Caco-2 (cell line): ENCODE results near the gene DYDC1. TPM values are rescaled to one million over a fixed set of nuclear protein-coding genes. Genes with fewer than 3 reads are reported as not detected.

ENCODE experiments used
- BruUV-seq: library from RNA; stranded (reverse); fragments of 400-500 nt; replicated peaks from 2 replicates; lab custom pipeline; 2021; lab: Mats Ljungman, UMichigan
- CTCF ChIA-PET: fragments of 300-600 bp; sonication (Branson Sonifier 250); formaldehyde crosslinking; loops from one replicate; lab custom pipeline; 2022; ENCODE audit warnings: antibody characterized with exemption; lab: Charles Lee
- POLR2A ChIA-PET: fragments of 300-600 bp; sonication (Branson Sonifier 250); formaldehyde crosslinking; loops from one replicate; lab custom pipeline; 2022; ENCODE audit warnings: antibody characterized with exemption; lab: Charles Lee
- DNase-seq, 2 experiments: peaks; one replicate each; pipeline versions ENCODE4 v3.0.0 to v3.0.0-alpha.2; 2020 to 2022
- H3K27me3 ChIP-seq: replicated peaks from 2 replicates; pipeline ENCODE4 v1.6.0; 2011; ENCODE audit warnings: low read length; ENCODE audit not compliant: control insufficient read depth, insufficient read depth
- H3K36me3 ChIP-seq: 2 replicates; pipeline ENCODE4 v1.5.1; 2011; ENCODE audit warnings: low read length; ENCODE audit not compliant: control insufficient read depth, insufficient read depth
- H3K4me1 ChIP-seq: fragments of 250-450 bp; sonication (Bioruptor Pico); 2 replicates; pipeline ENCODE4 v1.5.1; 2020; ENCODE audit warnings: mild to moderate bottlenecking
- H3K4me3 ChIP-seq: 2 replicates; pipeline ENCODE4 v1.5.1; 2011; ENCODE audit warnings: low read depth, mild to moderate bottlenecking, control low read depth, low read length
- H3K9me3 ChIP-seq: fragments of 250-450 bp; sonication (Bioruptor Pico); 2 replicates; pipeline ENCODE4 v1.5.1; 2020; ENCODE audit warnings: mild to moderate bottlenecking, moderate library complexity
- H3K27ac Mint-ChIP-seq: one replicate; pipeline ENCODE4 v1.8.0; 2022; ENCODE audit warnings: mixed read lengths; ENCODE audit not compliant: unreplicated experiment
- H3K27me3 Mint-ChIP-seq: one replicate; pipeline ENCODE4 v1.8.0; 2022; ENCODE audit warnings: mixed read lengths; ENCODE audit not compliant: insufficient read depth, unreplicated experiment
- H3K36me3 Mint-ChIP-seq: one replicate; pipeline ENCODE4 v1.8.0; 2022; ENCODE audit warnings: mild to moderate bottlenecking, mixed read lengths; ENCODE audit not compliant: insufficient read depth, unreplicated experiment
- H3K4me1 Mint-ChIP-seq: one replicate; pipeline ENCODE4 v1.8.0; 2022; ENCODE audit warnings: low read depth, mixed read lengths; ENCODE audit not compliant: unreplicated experiment
- H3K4me3 Mint-ChIP-seq: one replicate; pipeline ENCODE4 v1.8.0; 2022; ENCODE audit warnings: mild to moderate bottlenecking, moderate library complexity, mixed read lengths; ENCODE audit not compliant: unreplicated experiment
- H3K9me3 Mint-ChIP-seq: one replicate; pipeline ENCODE4 v1.8.0; 2022; ENCODE audit warnings: mixed read lengths; ENCODE audit not compliant: unreplicated experiment
- CTCF ChIP-seq, 2 experiments: fragments of 200-600 bp in 1 of 2; IDR thresholded peaks; 1 replicate in 1 of 2; 2 replicates in 1 of 2; pipeline versions ENCODE4 v1.5.1 to v1.8.0; 2011 to 2022; ENCODE audit warnings: antibody characterized with exemption in 1 of 2, control low read depth in 1 of 2, inconsistent platforms in 1 of 2, low read depth in 1 of 2, low read length in 1 of 2, mild to moderate bottlenecking in 1 of 2, moderate library complexity in 1 of 2; ENCODE audit not compliant: insufficient read depth in 1 of 2, severe bottlenecking in 1 of 2, unreplicated experiment in 1 of 2
- intact Hi-C: fragments of 100-400 bp; cut with micrococcal nuclease; formaldehyde crosslinking; loops from one replicate; pipeline ENCODE4 v1.10.0; 2022; ENCODE audit not compliant: unreplicated experiment
- total RNA-seq: library from RNA; stranded (reverse); gene quantifications from 2 replicates; pipeline ENCODE4 v1.2.3, GENCODE V29; 2022

DYDC1 gene
- total RNA-seq, 1 experiment from 2014 or later = not detected

- Histone ChIP-seq H3K9me3 (peaks cover 4% of the 10 kb centered on the region; the same call in 1 of the 2 replicates), H3K4me3 (no peak overlapping the region), H3K4me1 (peaks cover 3% of the 10 kb centered on the region; the same call in 1 of the 2 replicates), H3K27me3 (no peaks in the 10 kb centered on the region), H3K36me3 (no peaks in the 10 kb centered on the region)
- POLR2A ChIA-PET = no interaction called here
- TF ChIP-seq CTCF (IDR thresholded peaks at IDR 0.05; ENCODE audit: insufficient read depth in 1 of 2, low read depth in 1 of 2, low read length in 1 of 2, severe bottlenecking in 1 of 2, unreplicated experiment in 1 of 2) = no peak
- H3K9me3 Mint-ChIP-seq = peaks cover 28% of the 10 kb centered on the region
- CTCF ChIA-PET = no interaction called here
- intact Hi-C loops = no loop called here
- no peaks in the 10 kb centered on the region for H3K4me1 Mint-ChIP-seq
- no peaks in the 10 kb centered on the region for H3K36me3 Mint-ChIP-seq
- no peak for DNase-seq
- BruUV-seq = no TSS peak
- no peak overlapping the region for H3K27ac Mint-ChIP-seq
- no peaks in the 10 kb centered on the region for H3K27me3 Mint-ChIP-seq
- H3K4me3 Mint-ChIP-seq = no peak overlapping the region
Measured at GRCh38 chr10:80296942-80297341, 59.6 kb downstream of the DYDC1 start.

- Histone ChIP-seq H3K4me3 (no peak overlapping the region), H3K4me1 (peaks cover 25% of the 10 kb centered on the region), H3K36me3 (no peaks in the 10 kb centered on the region), H3K27me3 (no peaks in the 10 kb centered on the region), H3K9me3 (peaks cover 4% of the 10 kb centered on the region; the same call in 1 of the 2 replicates)
- H3K4me1 Mint-ChIP-seq = peaks cover 15% of the 10 kb centered on the region
- intact Hi-C loops = no loop called here
- H3K27ac Mint-ChIP-seq = no peak overlapping the region
- H3K4me3 Mint-ChIP-seq = no peak overlapping the region
- CTCF ChIA-PET = no interaction called here
- no peak for DNase-seq
- POLR2A ChIA-PET = no interaction called here
- peaks cover 13% of the 10 kb centered on the region for H3K9me3 Mint-ChIP-seq
- TF ChIP-seq CTCF (IDR thresholded peaks at IDR 0.05; ENCODE audit: insufficient read depth in 1 of 2, low read depth in 1 of 2, low read length in 1 of 2, severe bottlenecking in 1 of 2, unreplicated experiment in 1 of 2) = no peak
- H3K27me3 Mint-ChIP-seq = no peaks in the 10 kb centered on the region
- no TSS peak for BruUV-seq
- no peaks in the 10 kb centered on the region for H3K36me3 Mint-ChIP-seq
Measured at GRCh38 chr10:80292607-80293239, 63.8 kb downstream of the DYDC1 start.

DNA sequence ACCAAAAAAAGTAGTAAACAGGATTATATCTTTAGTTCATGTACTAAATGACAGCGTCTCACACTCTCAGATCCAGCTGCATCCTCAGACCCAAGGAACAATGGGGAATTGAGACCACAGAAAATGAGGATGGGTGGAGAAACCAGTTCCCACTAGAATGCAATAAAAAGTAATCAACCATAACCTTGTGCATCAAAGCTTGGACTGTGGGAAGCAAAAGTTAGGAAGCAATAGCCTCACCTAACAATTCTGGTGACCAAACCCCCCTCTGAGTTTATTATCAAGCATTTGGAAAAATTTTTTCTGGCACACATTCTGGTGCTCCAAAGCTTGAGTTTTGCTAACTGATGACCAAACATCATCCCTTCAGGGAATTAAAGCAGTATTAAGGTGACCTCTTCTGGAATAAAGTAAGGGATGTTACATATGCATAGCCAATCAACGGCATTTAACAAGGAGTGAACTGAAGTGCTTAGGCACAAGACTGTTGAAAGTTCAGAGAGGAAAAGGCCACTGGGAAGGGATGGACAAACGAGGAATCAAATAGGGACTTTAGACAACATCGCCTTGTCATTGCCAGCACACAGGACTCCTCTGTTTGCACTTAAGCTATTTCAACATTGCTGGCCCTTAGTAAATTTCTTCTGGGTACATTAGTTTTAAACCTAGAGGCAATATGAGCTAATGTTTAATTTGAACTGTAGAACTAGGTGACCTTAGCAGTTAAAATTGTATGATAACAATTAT, 65.9 kb downstream of the DYDC1 start:
- CTCF ChIA-PET = interaction anchor here (0.8 kb wide), 1 partner anchor 18 kb away, joined by 3 read pairs; no protein-coding TSS in a partner anchor
- TF ChIP-seq CTCF (IDR thresholded peaks at IDR 0.05; ENCODE audit: insufficient read depth in 1 of 2, low read depth in 1 of 2, low read length in 1 of 2, severe bottlenecking in 1 of 2, unreplicated experiment in 1 of 2) = no peak
- Mint-ChIP-seq H3K27ac (peak overlapping the region; percentile 20), H3K9me3 (no peaks in the 10 kb centered on the region), H3K4me3 (peak overlapping the region; percentile 49), H3K36me3 (no peaks in the 10 kb centered on the region), H3K27me3 (no peaks in the 10 kb centered on the region), H3K4me1 (peaks cover 15% of the 10 kb centered on the region)
- POLR2A ChIA-PET = interaction anchor here (0.6 kb wide), 1 partner anchor 381 kb away, joined by 3 read pairs; no protein-coding TSS in a partner anchor
- H3K4me1 ChIP-seq = peaks cover 25% of the 10 kb centered on the region
- no TSS peak for BruUV-seq
- intact Hi-C loops = loop anchor here (2.0 kb wide), 1 partner anchor 18 kb away; no protein-coding TSS in a partner anchor
- no peaks in the 10 kb centered on the region for H3K27me3 ChIP-seq
- peak; percentile 35 to 48 for DNase-seq
- H3K4me3 ChIP-seq = no peak overlapping the region
- H3K36me3 ChIP-seq = no peaks in the 10 kb centered on the region
- H3K9me3 ChIP-seq = no peaks in the 10 kb centered on the region
